K562 (cell line): ENCODE results near the gene FMNL1. TPM values are rescaled to one million over a fixed set of nuclear protein-coding genes. Genes with fewer than 3 reads are reported as not detected.

Source experiments
- ATAC-seq: fragments of 200-7000 bp; cut with Tn5 transposase; 3 replicates; pipeline ENCODE4 v1.9.1; 2020; ENCODE audit warnings: moderate library complexity
- BruUV-seq: library from RNA; stranded (reverse); fragments of 400-500 nt; replicated peaks from 2 replicates; lab custom pipeline; 2021; lab: Mats Ljungman, UMichigan
- CTCF ChIA-PET: fragments of 300-600 bp; formaldehyde crosslinking; extraction: SDS; loops from one replicate; lab custom pipeline; 2021; ENCODE audit warnings: low intra/inter-chr PET ratio; lab: Yijun Ruan, JAX
- POLR2A ChIA-PET: fragments of 300-600, 350-650 bp; sonication (Branson Sonifier 250); formaldehyde crosslinking; extraction: SDS; loops from one replicate; lab custom pipeline; 2021; ENCODE audit warnings: antibody characterized with exemption, inconsistent platforms; lab: Yijun Ruan, JAX
- DNase-seq, 4 experiments: peaks; one replicate each; pipeline versions ENCODE4 v3.0.0 to v3.0.0-alpha.2; 2011 to 2018; ENCODE audit warnings: low spot score in 3 of 4, mixed read lengths in 3 of 4; ENCODE audit errors: extremely low read depth in 1 of 4
- FAIRE-seq: peaks from 2 replicates; lab custom pipeline; 2011; peaks lifted over from hg19 to GRCh38; lab: Jason Lieb, UNC
- H2AFZ ChIP-seq: 2 replicates; pipeline ENCODE4 v1.6.0; 2011; ENCODE audit warnings: low read depth, low read length, control low read depth, inconsistent platforms
- H3K27ac ChIP-seq: fragments of 200-600 bp; 3 replicates; pipeline ENCODE4 v1.8.0; 2011; ENCODE audit warnings: low read depth, mild to moderate bottlenecking, control low read depth, inconsistent platforms, low read length, moderate library complexity, mixed read lengths; ENCODE audit errors: extremely low read depth
- H3K27me3 ChIP-seq, 2 experiments: fragments of 300-600 bp in 1 of 2; 2 replicates in 1 of 2; 3 replicates in 1 of 2; pipeline versions ENCODE4 v1.6.0 to v1.8.0; 2011; ENCODE audit warnings: inconsistent platforms in 2 of 2, low read length in 2 of 2, mild to moderate bottlenecking in 1 of 2, mixed read lengths in 1 of 2, moderate library complexity in 1 of 2; ENCODE audit not compliant: control insufficient read depth in 2 of 2, insufficient read depth in 2 of 2
- H3K36me3 ChIP-seq: fragments of 300-600 bp; 3 replicates; pipeline ENCODE4 v1.8.0; 2011; ENCODE audit warnings: mild to moderate bottlenecking, low read length, inconsistent platforms; ENCODE audit not compliant: control insufficient read depth, insufficient read depth
- H3K4me1 ChIP-seq, 2 experiments: fragments of 200-600 bp in 1 of 2; replicated peaks in 1 of 2; 2 replicates in 1 of 2; 3 replicates in 1 of 2; pipeline versions ENCODE4 v1.5.1 to v1.8.0; 2011; ENCODE audit warnings: inconsistent platforms in 2 of 2, low read length in 2 of 2, mild to moderate bottlenecking in 1 of 2, mixed read lengths in 1 of 2, moderate library complexity in 1 of 2; ENCODE audit not compliant: control insufficient read depth in 2 of 2, insufficient read depth in 2 of 2
- H3K4me2 ChIP-seq: 2 replicates; pipeline ENCODE4 v1.6.1; 2011; ENCODE audit warnings: low read length, control low read depth, inconsistent platforms, mixed read lengths; ENCODE audit not compliant: insufficient read depth
- H3K4me3 ChIP-seq: fragments of 200-600 bp; sonication (generic), shearing (Covaris generic); 2 replicates; pipeline ENCODE4 v1.5.1; 2016; ENCODE audit warnings: control low read depth, inconsistent platforms
- H3K79me2 ChIP-seq: fragments of 200-600 bp; 3 replicates; pipeline ENCODE4 v1.8.0; 2011; ENCODE audit warnings: low read length, inconsistent platforms; ENCODE audit not compliant: control insufficient read depth, insufficient read depth
- H3K9ac ChIP-seq, 2 experiments: 2 replicates each; pipeline versions ENCODE4 v1.6.0 to v1.6.1; 2011; ENCODE audit warnings: low read depth in 2 of 2, low read length in 2 of 2, control low read depth in 1 of 2, inconsistent platforms in 1 of 2, mild to moderate bottlenecking in 1 of 2, mixed read lengths in 1 of 2; ENCODE audit not compliant: insufficient read depth in 1 of 2
- H3K9me1 ChIP-seq: one replicate; pipeline ENCODE4 v1.6.0; 2011; ENCODE audit warnings: inconsistent platforms, mild to moderate bottlenecking, low read length, moderate library complexity; ENCODE audit not compliant: control insufficient read depth, insufficient read depth
- H3K9me3 ChIP-seq: replicated peaks from 2 replicates; pipeline ENCODE4 v1.5.1; 2011; ENCODE audit warnings: low read depth, low read length, inconsistent platforms; ENCODE audit not compliant: control insufficient read depth, insufficient read depth
- H4K20me1 ChIP-seq: replicated peaks from 2 replicates; pipeline ENCODE4 v1.6.1; 2011; ENCODE audit warnings: low read length, inconsistent platforms, mixed read lengths; ENCODE audit not compliant: control insufficient read depth, insufficient read depth
- PCBP2 ChIP-seq: fragments of 200-400 bp; formaldehyde crosslinking; IDR thresholded peaks from 2 replicates; pipeline ENCODE4 v1.6.1; 2018; ENCODE audit warnings: low read length, low read depth, mild to moderate bottlenecking, moderate library complexity; ENCODE audit not compliant: poor library complexity, severe bottlenecking
- WGBS: fragments of 100-300 bp; shearing (Covaris generic); methylation state at CpG from one replicate; pipeline ENCODE4 v1.1.6; 2016; ENCODE audit warnings: low coverage, mixed read lengths; ENCODE audit not compliant: insufficient coverage; ENCODE audit errors: missing lambda C conversion rate; 5-methylcytosine and 5-hydroxymethylcytosine counted together
- in situ Hi-C: fragments of 300-500 bp; cut with MboI; formaldehyde crosslinking; loops from 4 replicates; pipeline ENCODE4 v1.15.0; 2018; ENCODE audit warnings: inconsistent platforms, mixed read lengths
- intact Hi-C: fragments of 100-400 bp; cut with micrococcal nuclease; formaldehyde crosslinking; loops from 2 replicates; pipeline ENCODE4 v1.14.2; 2022
- polyA plus RNA-seq, 8 experiments: library from polyadenylated mRNA; depleted of rRNA in 4 of 8; stranded (reverse) in 5 of 8; unstranded in 3 of 8; fragments of >200 nt; fragmentation: Nextera tagmentation in 2 of 8; fragmentation: Illumina TruSeq in 1 of 8; extraction: Ambion mirVana in 2 of 8; extraction: Trizol in 1 of 8; gene quantifications; 2 replicates each; pipeline versions ENCODE4 v1.2.1 to v1.2.3, GENCODE V29; 2011 to 2014; ENCODE audit warnings: inconsistent platforms in 1 of 8, missing spikeins in 1 of 8
- total RNA-seq, 7 experiments: library from RNA; depleted of rRNA in 6 of 7; stranded (reverse); fragments of >200 nt in 6 of 7; fragmentation: Illumina TruSeq in 2 of 7; extraction: Trizol in 2 of 7; gene quantifications; 2 replicates each; pipeline versions ENCODE4 v1.2.1 to v1.2.3, GENCODE V29; 2011 to 2021; ENCODE audit warnings: low replicate concordance in 1 of 7
- TF ChIP-seq, protein P1 (sequence below): sonication (generic); formaldehyde crosslinking; IDR thresholded peaks from 2 replicates; pipeline ENCODE4 v1.9.0; 2022; ENCODE audit warnings: mild to moderate bottlenecking, missing genetic modification reagents
- TF ChIP-seq, protein P2 (sequence below): fragments of 250-450 bp; sonication (Bioruptor Pico); IDR thresholded peaks from 2 replicates; pipeline ENCODE4 v1.4.0; 2020; ENCODE audit warnings: mild to moderate bottlenecking

The FMNL1 gene
- total and polyA plus RNA-seq, 9 of the 15 experiments (the other 6 are each of a cell fraction or from before 2014, with no cell fraction given): 0.70 to 36.6 (median 7.7) TPM

DNA sequence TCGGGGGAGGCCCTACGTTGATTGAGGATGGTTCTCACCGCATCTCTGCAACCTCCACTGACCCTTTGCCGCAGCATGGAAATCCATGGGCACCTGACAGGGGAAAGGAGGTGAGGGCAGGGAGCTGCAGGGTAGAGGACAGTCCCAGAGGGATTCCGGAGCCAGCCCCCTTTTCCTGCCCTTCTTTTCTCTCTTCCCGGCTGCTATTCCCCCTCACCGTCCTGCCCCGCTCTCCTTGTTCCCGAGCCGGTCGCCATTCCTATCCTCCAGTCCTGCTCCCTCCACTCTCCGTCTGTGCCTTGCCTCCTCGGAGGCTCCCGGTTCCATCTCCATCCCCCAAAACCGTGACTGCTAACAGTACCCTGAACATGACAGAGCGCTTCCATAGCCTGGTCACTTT, 35.4 kb downstream of the FMNL1 start:
- H3K9me3 ChIP-seq: no peaks in the 10 kb centered on the region
- in situ Hi-C loops: no loop called here
- TF ChIP-seq, protein P1, sequence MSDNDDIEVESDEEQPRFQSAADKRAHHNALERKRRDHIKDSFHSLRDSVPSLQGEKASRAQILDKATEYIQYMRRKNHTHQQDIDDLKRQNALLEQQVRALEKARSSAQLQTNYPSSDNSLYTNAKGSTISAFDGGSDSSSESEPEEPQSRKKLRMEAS (CRISPR knock-in tag): 0 out of 2 replicates have a peak, but pooled peaks have one; percentile 6
- TF ChIP-seq, protein P2, sequence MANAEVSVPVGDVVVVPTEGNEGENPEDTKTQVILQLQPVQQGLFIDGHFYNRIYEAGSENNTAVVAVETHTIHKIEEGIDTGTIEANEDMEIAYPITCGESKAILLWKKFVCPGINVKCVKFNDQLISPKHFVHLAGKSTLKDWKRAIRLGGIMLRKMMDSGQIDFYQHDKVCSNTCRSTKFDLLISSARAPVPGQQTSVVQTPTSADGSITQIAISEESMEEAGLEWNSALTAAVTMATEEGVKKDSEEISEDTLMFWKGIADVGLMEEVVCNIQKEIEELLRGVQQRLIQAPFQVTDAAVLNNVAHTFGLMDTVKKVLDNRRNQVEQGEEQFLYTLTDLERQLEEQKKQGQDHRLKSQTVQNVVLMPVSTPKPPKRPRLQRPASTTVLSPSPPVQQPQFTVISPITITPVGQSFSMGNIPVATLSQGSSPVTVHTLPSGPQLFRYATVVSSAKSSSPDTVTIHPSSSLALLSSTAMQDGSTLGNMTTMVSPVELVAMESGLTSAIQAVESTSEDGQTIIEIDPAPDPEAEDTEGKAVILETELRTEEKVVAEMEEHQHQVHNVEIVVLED (CRISPR knock-in tag): no peak
- TF ChIP-seq PCBP2: no peak
- H3K4me1 ChIP-seq: peaks cover 27 to 56% of the 10 kb centered on the region in 2 experiments
- DNase-seq (no peak), FAIRE-seq (no peak), ATAC-seq (no peak)
- no peak overlapping the region for H3K4me2 ChIP-seq
- H3K36me3 ChIP-seq: peaks cover 6% of the 10 kb centered on the region; the same call in 1 of the 3 replicates
- 67% methylated on average over 9 of the region's 16 CpGs for WGBS
- intact Hi-C loops: no loop called here
- no peaks in the 10 kb centered on the region for H3K9me1 ChIP-seq
- H3K9ac ChIP-seq: peak overlapping the region in 1 of 2 experiments; percentile 24; a peak in 2 of 4 replicates
- H3K4me3 ChIP-seq: no peak overlapping the region
- H3K27ac ChIP-seq: no peak overlapping the region
- POLR2A ChIA-PET: interaction anchor here (0.6 to 0.8 kb wide), 2 partner anchors 107 to 640 kb away, joined by 3 to 4 read pairs; no protein-coding TSS in a partner anchor
- peaks cover 7% of the 10 kb centered on the region; the same call in 2 of the 3 replicates for H3K79me2 ChIP-seq
- no TSS peak for BruUV-seq
- no peak overlapping the region for H2AFZ ChIP-seq
- CTCF ChIA-PET: interaction anchor here (0.7 kb wide), 1 partner anchor 108 kb away, joined by 3 read pairs; no protein-coding TSS in a partner anchor
- no peaks in the 10 kb centered on the region for H3K27me3 ChIP-seq
- no peaks in the 10 kb centered on the region for H4K20me1 ChIP-seq
